ENCODE measurements around the gene NCR3LG1. TPM values are rescaled to one million over a fixed set of nuclear protein-coding genes. Genes with fewer than 3 reads are reported as not detected.

Gene NCR3LG1
- total RNA-seq, 2 donors from 2014 or later: 0.70 to 1.4 TPM

DNA sequence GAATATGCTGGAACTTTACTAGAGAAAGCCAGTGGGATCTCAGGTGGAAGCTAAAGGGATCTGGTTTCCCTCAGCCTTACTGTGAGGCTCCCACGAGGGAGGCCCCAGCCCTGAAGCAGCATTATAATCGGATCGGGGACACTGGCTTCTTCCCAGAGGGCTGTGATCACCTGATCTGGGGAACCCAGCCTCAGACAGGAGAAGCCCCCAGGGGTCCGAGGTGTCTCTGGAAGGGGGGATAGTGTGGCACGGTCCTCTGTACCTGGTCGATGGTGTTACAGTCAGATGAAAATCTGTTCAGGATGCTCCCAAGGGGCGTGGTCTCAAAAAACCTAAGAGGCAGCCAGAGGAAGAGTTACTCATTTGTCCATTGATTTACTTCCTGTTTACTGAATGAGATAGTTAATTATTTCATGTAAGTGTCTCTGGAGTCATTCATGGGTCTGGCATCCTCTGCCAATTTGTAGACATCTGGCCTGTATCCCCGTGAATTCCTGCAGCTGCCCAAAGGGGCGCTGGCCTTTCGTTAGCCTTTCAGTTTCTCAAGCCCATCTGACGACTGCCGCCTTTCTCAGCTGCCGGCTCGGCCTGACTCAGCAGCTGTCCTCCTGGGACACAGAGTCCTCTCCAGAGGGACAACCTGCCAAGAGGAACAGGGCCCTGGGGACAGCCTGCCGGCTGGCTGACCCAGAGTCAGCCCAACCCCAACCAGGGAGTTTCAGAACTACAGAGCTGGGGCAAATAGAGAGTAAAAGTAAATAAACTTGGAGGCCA lies 53.8 kb downstream of the NCR3LG1 start:
- Mint-ChIP-seq H3K27me3 (no peaks in the 10 kb centered on the region), H3K4me1 (ENCODE audit: low read depth in 2 of 2) (no peaks in the 10 kb centered on the region), H3K4me3 (no peak overlapping the region), H3K9me3 (no peaks in the 10 kb centered on the region), H3K27ac (no peak overlapping the region), H3K36me3 (no peaks in the 10 kb centered on the region)
- DNase-seq (ENCODE audit: low spot score) (no peak), ATAC-seq (no peak)

DNA sequence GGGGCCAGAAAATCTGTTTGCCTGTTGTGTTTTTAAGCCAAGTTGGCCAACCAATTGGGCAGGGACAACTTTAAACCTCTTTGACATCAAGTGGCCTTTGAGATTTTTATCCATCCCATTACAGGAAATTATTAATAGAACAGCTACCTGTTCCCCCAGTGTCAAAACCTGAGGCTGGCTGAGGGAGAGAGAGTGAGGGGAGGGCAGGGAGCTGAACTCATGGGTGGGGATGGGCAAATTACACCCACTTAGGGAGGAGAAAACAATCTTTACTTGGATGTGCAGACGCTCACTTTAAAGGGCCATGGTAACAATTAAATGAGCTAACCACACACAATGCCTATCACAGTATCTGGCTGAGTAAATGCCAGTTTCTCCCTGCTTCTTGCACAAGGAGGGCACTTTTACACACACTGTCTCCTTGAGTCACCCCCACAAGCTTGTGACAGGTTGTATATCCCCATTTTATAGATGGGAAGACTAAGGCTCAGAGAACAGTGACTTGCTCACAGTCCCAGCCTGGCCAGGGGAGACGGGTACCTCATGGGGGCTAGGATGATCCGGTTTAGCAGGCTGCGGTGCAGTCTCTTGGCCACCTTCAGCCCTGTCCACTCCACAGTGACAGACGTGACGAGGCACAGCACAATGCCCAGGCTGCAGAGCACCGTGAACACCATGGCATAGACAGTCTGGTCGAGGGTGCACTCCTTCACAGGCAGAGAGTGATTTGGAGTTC lies 54.6 kb downstream of the NCR3LG1 start:
- no peak for DNase-seq (ENCODE audit: low spot score)
- H3K27me3 Mint-ChIP-seq: peaks cover 0 to 4% of the 10 kb centered on the region in 2 donors

DNA sequence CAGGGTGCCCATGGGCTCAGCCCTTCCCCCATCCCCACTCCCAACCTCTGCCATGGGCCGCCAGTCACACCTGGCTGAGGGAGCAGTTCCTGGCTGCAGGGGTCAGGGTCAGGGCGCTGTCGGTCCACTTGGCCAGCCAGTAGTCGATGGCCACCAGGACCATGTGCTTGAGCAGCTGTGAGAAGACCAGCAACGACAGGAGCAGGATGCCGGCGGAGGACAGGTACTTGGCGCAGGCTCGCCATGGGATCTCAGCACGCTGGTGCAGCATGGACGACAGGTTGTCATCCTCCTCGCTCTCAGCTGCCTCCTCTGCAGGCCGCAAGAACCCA lies 55.2 kb downstream of the NCR3LG1 start:
- no peak overlapping the region for H3K4me3 Mint-ChIP-seq
- DNase-seq (ENCODE audit: low spot score): no peak
- peaks cover 0 to 6% of the 10 kb centered on the region in 2 donors for H3K27me3 Mint-ChIP-seq
- ATAC-seq: peak in 1 of 2 donors; percentile 13
- no peaks in the 10 kb centered on the region for H3K36me3 Mint-ChIP-seq
- no peak overlapping the region for H3K27ac Mint-ChIP-seq
- no peaks in the 10 kb centered on the region for H3K9me3 Mint-ChIP-seq
- H3K4me1 Mint-ChIP-seq (ENCODE audit: low read depth in 2 of 2): no peaks in the 10 kb centered on the region

More for the DNA sequence above, 54.6 kb downstream of the NCR3LG1 start:
- Mint-ChIP-seq H3K4me1 (ENCODE audit: low read depth in 2 of 2) (no peaks in the 10 kb centered on the region), H3K9me3 (no peaks in the 10 kb centered on the region), H3K4me3 (no peak overlapping the region), H3K36me3 (no peaks in the 10 kb centered on the region), H3K27ac (no peak overlapping the region)
- ATAC-seq: no peak

- DNase-seq (ENCODE audit: low spot score): no peak
- ATAC-seq: no peak
- Mint-ChIP-seq H3K27ac (no peak overlapping the region), H3K36me3 (no peaks in the 10 kb centered on the region), H3K4me3 (no peak overlapping the region), H3K27me3 (peaks cover 0 to 7% of the 10 kb centered on the region in 2 donors), H3K9me3 (no peaks in the 10 kb centered on the region), H3K4me1 (ENCODE audit: low read depth in 2 of 2) (no peaks in the 10 kb centered on the region)
Measured at GRCh38 chr11:17407575-17407974, 56.0 kb downstream of the NCR3LG1 start.

GRCh38 chr11:17408026-17408425 lies 56.4 kb downstream of the NCR3LG1 start:
- Mint-ChIP-seq H3K36me3 (no peaks in the 10 kb centered on the region), H3K27me3 (peaks cover 0 to 9% of the 10 kb centered on the region in 2 donors), H3K4me1 (ENCODE audit: low read depth in 2 of 2) (no peaks in the 10 kb centered on the region), H3K4me3 (no peak overlapping the region), H3K9me3 (no peaks in the 10 kb centered on the region), H3K27ac (no peak overlapping the region)
- no peak for ATAC-seq
- DNase-seq (ENCODE audit: low spot score): no peak

- ATAC-seq: no peak
- H3K4me1 Mint-ChIP-seq (ENCODE audit: low read depth in 2 of 2): no peaks in the 10 kb centered on the region
- H3K27me3 Mint-ChIP-seq: peaks cover 0 to 13% of the 10 kb centered on the region in 2 donors
- no peak for DNase-seq (ENCODE audit: low spot score)
- no peaks in the 10 kb centered on the region for H3K9me3 Mint-ChIP-seq
- H3K4me3 Mint-ChIP-seq: no peak overlapping the region
- H3K27ac Mint-ChIP-seq: no peak overlapping the region
- no peaks in the 10 kb centered on the region for H3K36me3 Mint-ChIP-seq
Measured at GRCh38 chr11:17408641-17409040, 57.0 kb downstream of the NCR3LG1 start.

- ATAC-seq: no peak
- Mint-ChIP-seq H3K4me1 (ENCODE audit: low read depth in 2 of 2) (no peaks in the 10 kb centered on the region), H3K4me3 (no peak overlapping the region), H3K36me3 (no peaks in the 10 kb centered on the region), H3K9me3 (no peaks in the 10 kb centered on the region), H3K27me3 (peaks cover 0 to 17% of the 10 kb centered on the region in 2 donors), H3K27ac (no peak overlapping the region)
- DNase-seq (ENCODE audit: low spot score): no peak
Measured at GRCh38 chr11:17410606-17411379, 59.2 kb downstream of the NCR3LG1 start.

DNA sequence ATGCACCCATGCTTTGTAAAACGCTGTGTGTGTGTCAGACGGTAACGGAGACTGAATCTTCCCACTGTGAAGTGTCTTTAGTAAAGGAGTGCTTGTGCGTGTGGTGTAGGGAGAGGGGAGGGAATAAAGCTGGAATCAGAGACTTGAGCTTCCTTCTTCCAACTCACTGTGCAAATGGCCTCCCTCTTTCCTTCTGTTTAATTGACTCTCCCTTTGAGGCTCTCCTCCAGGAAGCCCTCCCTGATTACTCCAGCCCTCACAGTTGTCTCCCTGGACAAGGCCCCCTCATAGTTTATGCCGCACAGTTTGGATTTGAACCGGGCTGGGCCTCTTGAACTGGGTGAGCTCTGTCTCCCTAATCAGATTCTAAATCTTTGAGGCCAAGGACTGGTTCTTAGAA lies 59.8 kb downstream of the NCR3LG1 start:
- H3K27me3 Mint-ChIP-seq: peaks cover 4 to 19% of the 10 kb centered on the region in 2 donors
- DNase-seq (ENCODE audit: low spot score) (no peak), ATAC-seq (no peak)
- H3K4me3 Mint-ChIP-seq: no peak overlapping the region
- no peaks in the 10 kb centered on the region for H3K9me3 Mint-ChIP-seq
- H3K4me1 Mint-ChIP-seq (ENCODE audit: low read depth in 2 of 2): no peaks in the 10 kb centered on the region
- no peak overlapping the region for H3K27ac Mint-ChIP-seq
- H3K36me3 Mint-ChIP-seq: no peaks in the 10 kb centered on the region

DNA sequence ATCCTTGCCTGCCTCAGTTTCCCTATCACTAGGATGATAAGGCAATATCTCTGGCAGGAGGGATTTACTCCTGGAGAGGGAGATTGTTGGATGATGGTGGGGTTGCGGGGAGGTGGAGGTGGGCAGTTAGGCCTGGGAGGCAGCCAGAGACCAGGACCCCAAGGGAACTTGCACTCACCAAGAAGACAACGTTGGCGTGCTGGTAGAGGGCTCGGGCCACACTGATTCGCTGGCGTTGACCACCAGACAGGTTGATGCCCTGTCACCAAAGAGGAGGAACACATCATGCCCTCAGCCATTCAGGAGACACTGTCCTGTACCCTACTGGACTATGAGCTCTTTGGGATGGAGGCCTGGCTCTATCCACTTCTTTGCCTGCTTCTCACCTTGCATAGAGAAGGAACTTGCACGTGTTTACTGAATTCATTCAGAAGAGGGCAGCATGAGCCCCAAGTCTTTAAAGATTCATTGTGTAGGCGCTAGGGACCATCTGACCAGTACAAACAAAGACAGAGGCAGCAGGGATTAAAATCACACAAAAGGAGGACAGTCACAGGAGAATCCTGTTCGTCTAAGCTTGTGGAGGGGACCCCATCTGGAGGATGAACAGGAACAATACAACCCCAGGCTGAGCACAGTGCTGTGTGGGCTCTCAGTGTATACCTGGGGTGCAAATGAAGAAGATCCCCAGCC lies 61.0 kb downstream of the NCR3LG1 start:
- Mint-ChIP-seq H3K4me3 (no peak overlapping the region), H3K36me3 (no peaks in the 10 kb centered on the region), H3K9me3 (no peaks in the 10 kb centered on the region), H3K27me3 (peaks cover 8 to 21% of the 10 kb centered on the region in 2 donors), H3K4me1 (ENCODE audit: low read depth in 2 of 2) (no peaks in the 10 kb centered on the region), H3K27ac (no peak overlapping the region)
- no peak for DNase-seq (ENCODE audit: low spot score)
- no peak for ATAC-seq

DNA sequence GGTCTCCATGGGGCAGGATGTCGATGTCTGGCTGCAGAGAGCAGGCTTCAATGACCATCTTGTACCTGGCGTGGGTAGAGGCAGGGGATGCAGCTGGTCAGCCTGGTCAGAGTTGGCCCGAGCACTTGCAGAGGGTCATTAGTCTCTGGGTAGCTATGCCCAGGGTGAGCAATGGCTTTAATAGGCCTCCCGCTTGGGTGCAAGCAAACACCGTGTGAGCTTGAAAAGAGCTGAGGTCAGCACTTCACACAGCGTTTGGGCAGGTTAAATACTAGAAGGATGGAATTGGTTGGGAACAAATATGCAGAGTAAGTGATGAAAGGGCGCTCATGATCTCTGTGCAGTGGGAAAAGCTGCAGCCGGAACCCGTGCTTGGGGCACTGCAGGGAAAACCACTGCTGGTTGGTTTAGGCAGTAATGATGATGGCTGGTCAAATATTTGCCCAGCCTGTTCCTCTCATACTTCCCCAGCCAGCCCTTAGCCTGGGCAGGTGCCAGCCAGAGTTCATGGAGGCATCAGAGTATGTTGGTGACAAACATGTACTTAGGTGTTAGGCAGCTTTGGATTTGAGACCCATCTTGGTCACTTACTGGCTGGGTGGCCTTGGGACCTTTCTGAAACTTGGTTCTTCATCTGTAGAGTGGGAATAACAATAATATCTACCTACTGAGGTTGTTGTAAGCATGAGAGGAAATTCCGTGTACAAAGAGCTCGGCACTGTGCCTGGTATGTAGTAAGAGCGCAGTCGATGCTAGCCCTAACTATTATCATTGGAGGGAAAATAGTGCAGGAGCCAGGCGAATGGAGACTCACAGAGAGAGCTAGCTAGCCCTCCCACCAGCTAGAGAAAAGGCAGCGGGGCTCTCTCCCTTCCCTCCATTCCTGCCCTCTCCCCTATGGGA lies 62.1 kb downstream of the NCR3LG1 start:
- Mint-ChIP-seq H3K36me3 (no peaks in the 10 kb centered on the region), H3K27ac (no peak overlapping the region), H3K4me1 (ENCODE audit: low read depth in 2 of 2) (no peaks in the 10 kb centered on the region), H3K4me3 (no peak overlapping the region), H3K9me3 (no peaks in the 10 kb centered on the region), H3K27me3 (peaks cover 14 to 27% of the 10 kb centered on the region in 2 donors)
- no peak for ATAC-seq
- DNase-seq (ENCODE audit: low spot score): no peak

DNA sequence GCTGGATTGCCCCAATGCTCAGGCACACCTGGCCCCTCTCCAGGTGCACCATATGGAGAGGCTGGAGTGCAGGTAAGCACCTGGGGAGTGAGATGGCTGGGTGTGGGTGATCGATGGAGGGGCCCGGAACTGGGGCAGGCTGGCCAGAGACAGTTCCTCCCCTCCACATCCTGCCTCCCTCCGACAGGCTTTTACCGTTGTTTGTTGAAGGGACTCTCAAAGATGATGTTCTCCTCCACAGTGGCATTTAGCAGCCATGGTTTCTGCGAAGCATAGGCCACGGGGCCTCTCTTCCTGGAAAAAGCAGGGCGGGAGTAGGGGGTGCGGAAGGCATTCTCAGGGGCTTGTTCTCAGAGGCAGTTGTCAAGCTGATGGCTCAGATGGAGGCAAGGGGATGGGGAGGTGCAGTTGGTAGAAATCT lies 62.7 kb downstream of the NCR3LG1 start:
- Mint-ChIP-seq H3K27me3 (peaks cover 20 to 31% of the 10 kb centered on the region in 2 donors), H3K27ac (no peak overlapping the region), H3K4me1 (ENCODE audit: low read depth in 2 of 2) (no peaks in the 10 kb centered on the region), H3K4me3 (no peak overlapping the region), H3K9me3 (no peaks in the 10 kb centered on the region), H3K36me3 (no peaks in the 10 kb centered on the region)
- DNase-seq (ENCODE audit: low spot score): no peak
- no peak for ATAC-seq

DNA sequence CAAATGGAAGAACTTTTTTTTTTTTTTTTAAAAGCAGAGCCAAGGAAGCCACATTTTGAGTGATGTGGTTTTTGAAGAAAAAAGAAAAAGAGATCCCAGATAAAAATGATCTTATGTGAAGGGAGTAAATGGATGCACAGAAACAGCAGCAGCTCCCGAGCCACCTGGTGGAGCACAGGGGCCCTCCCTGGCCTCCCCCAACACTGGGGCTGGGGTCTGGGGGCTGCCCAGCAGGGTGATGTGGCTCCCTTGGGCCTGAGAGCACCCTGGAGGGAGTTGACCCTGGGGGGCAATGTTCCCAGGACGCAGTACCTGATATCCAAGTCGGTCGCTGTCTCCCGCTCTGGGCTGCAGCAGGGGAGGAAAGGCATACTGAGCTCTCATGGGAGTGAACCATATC lies 63.4 kb downstream of the NCR3LG1 start:
- Mint-ChIP-seq H3K27ac (no peak overlapping the region), H3K9me3 (no peaks in the 10 kb centered on the region), H3K4me3 (no peak overlapping the region), H3K36me3 (no peaks in the 10 kb centered on the region), H3K4me1 (ENCODE audit: low read depth in 2 of 2) (no peaks in the 10 kb centered on the region), H3K27me3 (peaks cover 26 to 36% of the 10 kb centered on the region in 2 donors)
- no peak for DNase-seq (ENCODE audit: low spot score)
- no peak for ATAC-seq

Data from natural killer cell treated with Interleukin-12 subunit alpha and Interleukin-12 subunit beta and Interleukin-15 and Interleukin-18, amount 100 ng/mL, for 72 hours (primary cell).